Upper lobe of left lung (tissue), 6 donors: ENCODE data around the gene ARAP1. TPM values are rescaled to one million over a fixed set of nuclear protein-coding genes. Genes with fewer than 3 reads are reported as not detected.
A peak's percentile ranks its signal among the peaks of the same experiment; 100 is the strongest.

Source experiments
- ATAC-seq, 2 donors: fragments of 200-7000 bp; cut with Tn5 transposase; one replicate each; pipeline ENCODE4 v1.9.1; 2022; ENCODE audit warnings: mild to moderate bottlenecking in 2 of 2, moderate library complexity in 2 of 2; ENCODE audit not compliant: low FRiP score in 2 of 2
- DNase-seq, 2 donors: peaks; one replicate each; pipeline ENCODE4 v3.0.0-alpha.2; 2019 to 2020
- H3K27ac ChIP-seq, 4 donors: fragments of 200-600 bp; sonication (generic); one replicate each; pipeline ENCODE4 v1.5.1; 2016 to 2019
- H3K27me3 ChIP-seq, 4 donors: fragments of 200-600 bp; sonication (generic); one replicate each; pipeline ENCODE4 v1.5.1; 2017 to 2019
- H3K36me3 ChIP-seq, 4 donors: fragments of 200-600 bp; sonication (generic); one replicate each; pipeline ENCODE4 v1.5.1; 2016 to 2019
- H3K4me1 ChIP-seq, 4 donors: fragments of 200-600 bp; sonication (generic); one replicate each; pipeline ENCODE4 v1.5.1; 2018 to 2019
- H3K4me3 ChIP-seq, 4 donors: fragments of 200-600 bp; sonication (generic); one replicate each; pipeline ENCODE4 v1.5.1; 2017 to 2019; ENCODE audit warnings: mild to moderate bottlenecking in 2 of 4, moderate library complexity in 1 of 4
- H3K9me3 ChIP-seq, 4 donors: fragments of 200-600 bp; sonication (generic); one replicate each; pipeline ENCODE4 v1.5.1; 2018 to 2019
- EP300 ChIP-seq, 4 donors: sonication (generic); formaldehyde crosslinking; IDR thresholded peaks; one replicate each; pipeline ENCODE4 v1.5.1; 2017; ENCODE audit warnings: antibody characterized with exemption in 4 of 4, control low read depth in 2 of 4
- POLR2A ChIP-seq, 4 donors: fragments of 450-650 bp; IDR thresholded peaks; one replicate each; pipeline ENCODE4 v1.5.1; 2016 to 2017; ENCODE audit warnings: antibody characterized with exemption in 4 of 4, mild to moderate bottlenecking in 2 of 4
- POLR2AphosphoS5 ChIP-seq, 2 donors: sonication (generic); formaldehyde crosslinking; IDR thresholded peaks; one replicate each; pipeline ENCODE4 v1.5.1; 2017; ENCODE audit warnings: antibody characterized with exemption in 2 of 2
- WGBS, 2 donors: methylation state at CpG; one replicate each; pipeline ENCODE4 v1.1.5; 2017 to 2018; 5-methylcytosine and 5-hydroxymethylcytosine counted together
- total RNA-seq, 6 donors: library from RNA; depleted of rRNA in 4 of 6; stranded (reverse); fragments of >200 nt in 4 of 6; gene quantifications; one replicate each; pipeline versions ENCODE4 v1.1.0 to v1.2.1, GENCODE V29; 2016 to 2021
- TF ChIP-seq, protein P1 (sequence below), 6 experiments: fragments of 450-650 bp in 4 of 6; fragments of 200-600 bp in 2 of 6; sonication (generic) in 2 of 6; IDR thresholded peaks; one replicate each; pipeline ENCODE4 v1.5.1; 2016 to 2019; ENCODE audit warnings: antibody characterized with exemption in 6 of 6
- donor health status: DM: no; HTN: no; CAD: no; lungs with moderate emphysema.
- donor health status: DM: no; HTN: yes; CAD: no; lungs with severe emphysema.

The ARAP1 gene
- total RNA-seq, 6 donors from 2014 or later = 217 to 1,154 (median 269) TPM

DNA sequence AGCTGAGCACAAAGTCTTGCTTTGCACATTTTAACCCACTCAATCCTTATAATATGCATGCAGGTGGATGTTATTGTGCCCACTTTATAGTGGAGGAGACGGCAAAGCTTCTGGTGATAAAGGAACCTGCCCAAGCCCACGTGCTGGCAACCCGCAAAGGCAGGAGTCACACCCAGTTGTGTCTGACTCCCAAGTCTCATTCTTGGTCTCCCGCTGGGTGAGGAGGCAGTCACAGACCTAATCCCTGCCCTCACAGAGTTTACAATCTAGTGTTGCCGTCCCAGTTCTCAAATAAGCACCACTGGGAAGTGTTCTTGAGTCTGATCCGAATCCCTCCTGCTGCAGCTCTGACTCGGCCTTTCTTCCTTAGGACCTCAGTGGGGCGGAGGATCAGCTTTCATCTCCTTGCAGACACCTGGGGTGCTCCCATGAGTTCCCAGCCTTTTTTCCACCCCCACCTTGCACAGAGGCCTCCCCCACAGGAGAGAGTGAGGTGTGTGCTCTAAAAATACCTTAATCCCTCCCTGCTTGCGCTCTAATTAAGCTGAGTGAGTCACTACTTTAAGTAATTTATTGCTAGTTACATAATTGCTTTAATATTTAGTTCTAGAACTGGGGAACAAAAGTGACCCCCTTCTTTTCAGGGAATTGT, 93.1 kb downstream of the ARAP1 start:
- DNase-seq (no peak), ATAC-seq (no peak)
- Histone ChIP-seq H3K4me1 (no peaks in the 10 kb centered on the region), H3K4me3 (no peak overlapping the region), H3K9me3 (no peaks in the 10 kb centered on the region), H3K36me3 (no peaks in the 10 kb centered on the region), H3K27me3 (no peaks in the 10 kb centered on the region), H3K27ac (no peak overlapping the region)
- TF ChIP-seq POLR2AphosphoS5 (IDR thresholded peaks at IDR 0.05) (no peak), POLR2A (IDR thresholded peaks at IDR 0.05) (no peak), EP300 (IDR thresholded peaks at IDR 0.05) (no peak)
- TF ChIP-seq, protein P1, sequence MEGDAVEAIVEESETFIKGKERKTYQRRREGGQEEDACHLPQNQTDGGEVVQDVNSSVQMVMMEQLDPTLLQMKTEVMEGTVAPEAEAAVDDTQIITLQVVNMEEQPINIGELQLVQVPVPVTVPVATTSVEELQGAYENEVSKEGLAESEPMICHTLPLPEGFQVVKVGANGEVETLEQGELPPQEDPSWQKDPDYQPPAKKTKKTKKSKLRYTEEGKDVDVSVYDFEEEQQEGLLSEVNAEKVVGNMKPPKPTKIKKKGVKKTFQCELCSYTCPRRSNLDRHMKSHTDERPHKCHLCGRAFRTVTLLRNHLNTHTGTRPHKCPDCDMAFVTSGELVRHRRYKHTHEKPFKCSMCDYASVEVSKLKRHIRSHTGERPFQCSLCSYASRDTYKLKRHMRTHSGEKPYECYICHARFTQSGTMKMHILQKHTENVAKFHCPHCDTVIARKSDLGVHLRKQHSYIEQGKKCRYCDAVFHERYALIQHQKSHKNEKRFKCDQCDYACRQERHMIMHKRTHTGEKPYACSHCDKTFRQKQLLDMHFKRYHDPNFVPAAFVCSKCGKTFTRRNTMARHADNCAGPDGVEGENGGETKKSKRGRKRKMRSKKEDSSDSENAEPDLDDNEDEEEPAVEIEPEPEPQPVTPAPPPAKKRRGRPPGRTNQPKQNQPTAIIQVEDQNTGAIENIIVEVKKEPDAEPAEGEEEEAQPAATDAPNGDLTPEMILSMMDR (IDR thresholded peaks at IDR 0.05) = no peak
- WGBS, 2 donors = 83 to 92% methylated on average over 7 to 9 of the region's 9 CpGs

GRCh38 chr11:72657411-72658100, 94.7 kb downstream of the ARAP1 start:
- ATAC-seq = no peak
- Histone ChIP-seq H3K27me3 (no peaks in the 10 kb centered on the region), H3K36me3 (no peaks in the 10 kb centered on the region), H3K4me1 (no peaks in the 10 kb centered on the region), H3K27ac (no peak overlapping the region), H3K9me3 (no peaks in the 10 kb centered on the region), H3K4me3 (no peak overlapping the region)
- no peak for TF ChIP-seq POLR2A (IDR thresholded peaks at IDR 0.05)
- TF ChIP-seq EP300 (IDR thresholded peaks at IDR 0.05) = no peak
- TF ChIP-seq, protein P1 (IDR thresholded peaks at IDR 0.05) = no peak
- no peak for TF ChIP-seq POLR2AphosphoS5 (IDR thresholded peaks at IDR 0.05)
- WGBS, 2 donors = 53 to 87% methylated on average over 4 to 6 of the region's 6 CpGs
- no peak for DNase-seq

DNA sequence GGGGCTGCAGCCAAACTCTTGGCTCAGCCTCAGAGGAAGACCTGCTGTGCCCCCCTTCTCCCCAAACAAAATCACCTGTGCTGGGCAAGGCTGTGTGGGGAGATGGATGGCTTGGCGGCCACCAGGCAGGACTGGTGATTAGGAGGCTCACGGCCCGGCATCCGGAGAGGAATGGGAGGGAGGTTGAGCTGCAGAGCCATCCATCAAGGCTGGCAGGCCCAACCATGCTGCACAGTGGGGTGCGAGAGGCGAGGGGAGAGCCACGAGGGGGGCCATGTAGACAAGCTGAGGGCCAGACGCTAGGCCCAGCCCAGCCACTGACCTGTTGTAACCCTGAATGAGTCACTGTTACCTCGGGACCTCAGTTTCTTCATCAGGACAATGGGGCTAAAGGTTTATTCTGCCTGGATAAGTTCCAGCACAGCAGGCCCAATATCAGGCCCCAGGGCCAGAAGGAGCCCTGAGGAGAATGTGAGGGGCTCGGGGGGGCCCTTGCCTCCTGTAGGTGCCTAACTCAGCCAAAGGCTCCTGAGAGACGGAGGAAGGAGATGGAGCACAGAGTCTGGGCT, 96.2 kb downstream of the ARAP1 start:
- no peaks in the 10 kb centered on the region for H3K27me3 ChIP-seq
- peak in 1 of 2 donors; percentile 40 for DNase-seq
- TF ChIP-seq POLR2AphosphoS5 (IDR thresholded peaks at IDR 0.05) = no peak
- no peak for TF ChIP-seq POLR2A (IDR thresholded peaks at IDR 0.05)
- no peak overlapping the region for H3K4me3 ChIP-seq
- ATAC-seq = no peak
- no peaks in the 10 kb centered on the region for H3K4me1 ChIP-seq
- H3K36me3 ChIP-seq = no peaks in the 10 kb centered on the region
- no peaks in the 10 kb centered on the region for H3K9me3 ChIP-seq
- 69 to 71% methylated on average over 9 to 11 of the region's 11 CpGs for WGBS, 2 donors
- H3K27ac ChIP-seq = no peak overlapping the region

DNA sequence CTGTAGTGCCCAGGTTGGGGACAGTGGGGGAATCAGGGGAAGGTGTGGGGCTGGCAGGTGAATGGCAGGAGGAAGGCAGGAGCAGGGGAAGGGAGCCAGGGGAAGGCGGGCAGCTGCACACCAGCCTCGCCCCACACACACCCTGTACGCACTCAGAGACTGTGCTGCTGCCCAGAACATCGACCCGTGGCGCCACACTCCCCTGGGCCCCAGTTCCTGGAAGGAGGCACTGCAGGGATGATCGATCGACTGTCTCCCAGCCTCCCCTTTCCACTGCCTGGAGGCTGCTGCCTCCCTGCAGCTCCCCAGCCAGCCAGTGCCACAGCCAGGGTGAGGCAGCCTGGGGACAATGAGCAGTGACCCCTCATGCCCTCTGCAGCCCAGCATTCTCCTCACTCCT, 97.2 kb downstream of the ARAP1 start:
- peak in 1 of 2 donors; percentile 61 for DNase-seq
- H3K4me1 ChIP-seq = no peaks in the 10 kb centered on the region
- no peak overlapping the region for H3K27ac ChIP-seq
- TF ChIP-seq POLR2A (IDR thresholded peaks at IDR 0.05) = no peak
- TF ChIP-seq EP300 (IDR thresholded peaks at IDR 0.05) = no peak
- TF ChIP-seq, protein P1 (IDR thresholded peaks at IDR 0.05) = no peak
- no peak for TF ChIP-seq POLR2AphosphoS5 (IDR thresholded peaks at IDR 0.05)
- H3K36me3 ChIP-seq = no peaks in the 10 kb centered on the region
- H3K27me3 ChIP-seq = no peaks in the 10 kb centered on the region
- H3K9me3 ChIP-seq = no peaks in the 10 kb centered on the region
- ATAC-seq = no peak
- no peak overlapping the region for H3K4me3 ChIP-seq
- 70 to 100% methylated on average over 2 of the region's 8 CpGs for WGBS, 2 donors

DNA sequence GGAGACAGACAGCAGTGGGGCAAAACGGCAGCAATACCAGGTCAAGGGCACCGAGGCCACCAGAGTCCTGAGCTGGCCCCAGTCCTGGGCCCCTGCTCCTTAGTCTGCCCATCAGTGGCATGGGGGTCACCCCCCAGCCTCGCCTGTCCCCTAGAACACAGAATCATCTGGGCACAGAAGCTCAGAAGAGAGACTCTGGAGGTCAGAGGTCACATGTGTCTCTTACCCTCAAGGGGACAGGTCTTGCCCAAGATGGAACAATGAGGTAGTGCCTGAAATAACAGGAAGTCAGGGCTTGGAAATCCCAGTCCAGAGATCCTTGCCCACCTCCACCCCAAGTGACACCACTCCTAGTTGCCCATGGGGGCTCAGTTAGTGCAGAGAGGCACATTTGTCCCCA, 98.6 kb downstream of the ARAP1 start:
- TF ChIP-seq POLR2AphosphoS5 (IDR thresholded peaks at IDR 0.05) = no peak
- TF ChIP-seq, protein P1 (IDR thresholded peaks at IDR 0.05) = no peak
- TF ChIP-seq EP300 (IDR thresholded peaks at IDR 0.05) = no peak
- no peak for TF ChIP-seq POLR2A (IDR thresholded peaks at IDR 0.05)
- WGBS, 2 donors = 66 to 80% methylated on average over 3 of the region's 3 CpGs
- H3K27me3 ChIP-seq = no peaks in the 10 kb centered on the region
- no peak for DNase-seq
- H3K4me3 ChIP-seq = no peak overlapping the region
- H3K36me3 ChIP-seq = no peaks in the 10 kb centered on the region
- H3K9me3 ChIP-seq = no peaks in the 10 kb centered on the region
- H3K27ac ChIP-seq = no peak overlapping the region
- ATAC-seq = no peak
- no peaks in the 10 kb centered on the region for H3K4me1 ChIP-seq
